H1 (cell line): ENCODE results near the gene TFCP2. TPM values are rescaled to one million over a fixed set of nuclear protein-coding genes. Genes with fewer than 3 reads are reported as not detected.

Source experiments
- CTCF ChIA-PET: fragments of 300-600 bp; sonication (Branson Sonifier 250); formaldehyde crosslinking; loops from one replicate; lab custom pipeline; 2021; ENCODE audit not compliant: partially characterized antibody; lab: Charles Lee
- POLR2A ChIA-PET: fragments of 300-600 bp; sonication (Branson Sonifier 250); formaldehyde crosslinking; loops from one replicate; lab custom pipeline; 2021; ENCODE audit warnings: inconsistent platforms; ENCODE audit not compliant: partially characterized antibody; lab: Charles Lee
- DNase-seq, 2 experiments: peaks; one replicate each; pipeline versions ENCODE4 v3.0.0 to v3.0.0-alpha.2; 2010 to 2022; ENCODE audit warnings: low spot score in 2 of 2, low read depth in 1 of 2, mixed read lengths in 1 of 2
- FAIRE-seq: peaks from 2 replicates; lab custom pipeline; 2011; peaks lifted over from hg19 to GRCh38; lab: Jason Lieb, UNC
- H2AFZ ChIP-seq: 2 replicates; pipeline ENCODE4 v1.8.1; 2012; ENCODE audit warnings: low read length, inconsistent platforms
- H2AK5ac ChIP-seq: 2 replicates; pipeline ENCODE4 v1.6.1; 2013; ENCODE audit warnings: low read depth, low read length
- H2BK120ac ChIP-seq: replicated peaks from 2 replicates; pipeline ENCODE3; 2013; ENCODE audit warnings: low read depth, low read length, inconsistent platforms
- H2BK12ac ChIP-seq: 2 replicates; pipeline ENCODE4 v1.6.1; 2013; ENCODE audit warnings: low read depth, low read length
- H2BK15ac ChIP-seq: 2 replicates; pipeline ENCODE4 v1.6.1; 2013; ENCODE audit warnings: low read length
- H2BK20ac ChIP-seq: 2 replicates; pipeline ENCODE4 v1.6.1; 2013; ENCODE audit warnings: low read length
- H2BK5ac ChIP-seq: 2 replicates; pipeline ENCODE4 v1.6.1; 2013; ENCODE audit warnings: low read depth, low read length
- H3K14ac ChIP-seq: 2 replicates; pipeline ENCODE4 v1.6.1; 2013; ENCODE audit warnings: inconsistent platforms; ENCODE audit not compliant: insufficient read length
- H3K18ac ChIP-seq: 2 replicates; pipeline ENCODE4 v1.6.1; 2013; ENCODE audit warnings: low read length; ENCODE audit errors: extremely low read depth
- H3K23ac ChIP-seq: 2 replicates; pipeline ENCODE4 v1.6.1; 2013; ENCODE audit warnings: inconsistent platforms; ENCODE audit not compliant: insufficient read length
- H3K23me2 ChIP-seq: 2 replicates; pipeline ENCODE4 v1.6.1; 2013; ENCODE audit warnings: low read depth, low read length
- H3K27ac ChIP-seq: 2 replicates; pipeline ENCODE4 v1.6.1; 2011; ENCODE audit warnings: low read depth, low read length, inconsistent platforms
- H3K27me3 ChIP-seq, 4 experiments: replicated peaks in 1 of 4; 1 replicate in 1 of 4; 2 replicates in 3 of 4; pipeline versions ENCODE4 v1.6.1 to v1.8.1; 2011 to 2013; ENCODE audit warnings: low read length in 3 of 4, mild to moderate bottlenecking in 3 of 4, inconsistent platforms in 2 of 4, mixed read lengths in 2 of 4, moderate library complexity in 1 of 4; ENCODE audit not compliant: control insufficient read depth in 3 of 4, insufficient read depth in 3 of 4; ENCODE audit errors: extremely low read depth in 1 of 4
- H3K36me3 ChIP-seq, 4 experiments: 2 replicates each; pipeline versions ENCODE4 v1.6.1 to v1.8.1; 2011 to 2013; ENCODE audit warnings: mild to moderate bottlenecking in 4 of 4, low read length in 3 of 4, moderate library complexity in 2 of 4, control low read depth in 1 of 4, inconsistent platforms in 1 of 4; ENCODE audit not compliant: insufficient read depth in 4 of 4, control insufficient read depth in 2 of 4
- H3K4ac ChIP-seq: replicated peaks from 2 replicates; pipeline ENCODE3; 2013; ENCODE audit warnings: low read length, low read depth, mixed read lengths, inconsistent platforms; ENCODE audit not compliant: insufficient read length
- H3K4me1 ChIP-seq, 4 experiments: replicated peaks in 1 of 4; 1 replicate in 1 of 4; 2 replicates in 3 of 4; pipeline versions ENCODE4 v1.6.1 to v1.8.1; 2011 to 2013; ENCODE audit warnings: low read length in 3 of 4, inconsistent platforms in 2 of 4, mixed read lengths in 1 of 4; ENCODE audit not compliant: insufficient read depth in 4 of 4, control insufficient read depth in 3 of 4
- H3K4me2 ChIP-seq, 2 experiments: 2 replicates each; pipeline versions ENCODE4 v1.6.1 to v1.8.1; 2011 to 2013; ENCODE audit warnings: low read depth in 2 of 2, low read length in 2 of 2, control low read depth in 1 of 2, inconsistent platforms in 1 of 2, mild to moderate bottlenecking in 1 of 2; ENCODE audit not compliant: insufficient read depth in 1 of 2
- H3K4me3 ChIP-seq, 4 experiments: fragments of 200-600, 300-600 bp in 1 of 4; sonication (generic), shearing (Covaris generic), sonication (Bioruptor Twin) in 1 of 4; 2 replicates each; pipeline versions ENCODE4 v1.5.1 to v1.8.1; 2011 to 2016; ENCODE audit warnings: low read length in 4 of 4, low read depth in 3 of 4, control low read depth in 2 of 4, inconsistent platforms in 2 of 4, mild to moderate bottlenecking in 2 of 4, mixed read lengths in 1 of 4, moderate library complexity in 1 of 4; ENCODE audit not compliant: insufficient read depth in 2 of 4; ENCODE audit errors: extremely low read depth in 1 of 4
- H3K56ac ChIP-seq: replicated peaks from 2 replicates; pipeline ENCODE3; 2013; ENCODE audit warnings: low read depth, mild to moderate bottlenecking, mixed read lengths, low read length, inconsistent platforms; ENCODE audit not compliant: insufficient read length
- H3K79me1 ChIP-seq: 2 replicates; pipeline ENCODE4 v1.6.1; 2013; ENCODE audit warnings: low read depth, low read length, control low read depth
- H3K79me2 ChIP-seq, 2 experiments: 2 replicates each; pipeline versions ENCODE4 v1.6.1 to v1.8.1; 2012 to 2013; ENCODE audit warnings: low read length in 2 of 2, mild to moderate bottlenecking in 2 of 2, inconsistent platforms in 1 of 2; ENCODE audit not compliant: insufficient read depth in 2 of 2, control insufficient read depth in 1 of 2
- H3K9ac ChIP-seq, 4 experiments: replicated peaks in 1 of 4; 1 replicate in 1 of 4; 2 replicates in 3 of 4; pipeline versions ENCODE4 v1.6.1 to v1.8.1; 2011 to 2013; ENCODE audit warnings: low read depth in 3 of 4, low read length in 3 of 4, control low read depth in 2 of 4, mild to moderate bottlenecking in 2 of 4, moderate library complexity in 2 of 4, inconsistent platforms in 1 of 4; ENCODE audit errors: extremely low read depth in 1 of 4
- H3K9me3 ChIP-seq, 2 experiments: 2 replicates each; pipeline versions ENCODE4 v1.6.1 to v1.8.1; 2012 to 2013; ENCODE audit warnings: mild to moderate bottlenecking in 2 of 2, moderate library complexity in 2 of 2, control low read depth in 1 of 2, inconsistent platforms in 1 of 2, low read depth in 1 of 2, low read length in 1 of 2, mixed read lengths in 1 of 2; ENCODE audit not compliant: insufficient read depth in 2 of 2
- H4K20me1 ChIP-seq, 2 experiments: replicated peaks in 1 of 2; 2 replicates each; pipeline versions ENCODE3 to v1.8.1; 2011 to 2013; ENCODE audit warnings: inconsistent platforms in 2 of 2, low read length in 2 of 2, mild to moderate bottlenecking in 1 of 2; ENCODE audit not compliant: insufficient read depth in 2 of 2, control insufficient read depth in 1 of 2
- H4K5ac ChIP-seq: 2 replicates; pipeline ENCODE4 v1.6.1; 2013; ENCODE audit warnings: low read length, low read depth, mixed read lengths, inconsistent platforms; ENCODE audit not compliant: insufficient read length
- H4K8ac ChIP-seq: 2 replicates; pipeline ENCODE4 v1.8.0; 2013; ENCODE audit warnings: mild to moderate bottlenecking, moderate library complexity, low read length, inconsistent platforms; ENCODE audit not compliant: insufficient read depth; ENCODE audit errors: extremely low read depth
- H4K91ac ChIP-seq: replicated peaks from 2 replicates; pipeline ENCODE3; 2013; ENCODE audit warnings: low read length, mixed read lengths, inconsistent platforms; ENCODE audit not compliant: insufficient read length
- GTF2F1 ChIP-seq: IDR thresholded peaks from 2 replicates; pipeline ENCODE4 v1.6.1; 2012; ENCODE audit warnings: low read depth, low read length, improper control_type of control experiment, borderline replicate concordance
- JUN ChIP-seq: IDR thresholded peaks from 2 replicates; pipeline ENCODE4 v1.6.1; 2011; ENCODE audit warnings: low read depth, mild to moderate bottlenecking, improper control_type of control experiment, low read length
- JUND ChIP-seq: IDR thresholded peaks from 2 replicates; pipeline ENCODE4 v1.6.1; 2011; ENCODE audit warnings: mild to moderate bottlenecking, improper control_type of control experiment, low read length
- TAF1 ChIP-seq: IDR thresholded peaks from 2 replicates; pipeline ENCODE4 v1.6.1; 2011; ENCODE audit warnings: mild to moderate bottlenecking, low read depth, low read length
- WGBS, 2 experiments: shearing (Covaris generic) in 1 of 2; methylation state at CpG; one replicate each; pipeline versions ENCODE4 v1.1.6 to v1.1.7; 2013 to 2015; ENCODE audit warnings: low lambda C conversion rate in 2 of 2, mixed read lengths in 2 of 2, inconsistent platforms in 1 of 2, low coverage in 1 of 2, missing lambda C conversion rate in 1 of 2; ENCODE audit not compliant: insufficient replicate concordance in 2 of 2, insufficient coverage in 1 of 2, insufficient read length in 1 of 2; ENCODE audit errors: extremely low coverage in 1 of 2, missing lambda C conversion rate in 1 of 2; 5-methylcytosine and 5-hydroxymethylcytosine counted together
- polyA plus RNA-seq, 7 experiments: library from polyadenylated mRNA; depleted of rRNA in 3 of 7; stranded (reverse) in 5 of 7; unstranded in 2 of 7; fragments of >200 nt in 5 of 7; fragments of 200-250 nt in 2 of 7; gene quantifications; 1 replicate in 5 of 7; 2 replicates in 1 of 7; 4 replicates in 1 of 7; pipeline versions ENCODE4 v1.2.1 to v1.2.3, GENCODE V29; 2011 to 2013; ENCODE audit warnings: missing spikeins in 2 of 7, mixed read lengths in 2 of 7
- total RNA-seq: library from RNA; stranded (reverse); fragmentation: NEBNext Ultra II Directional; extraction: Animal tissue kit (Norgen Biotek cat#: 25700); gene quantifications from 2 replicates; pipeline ENCODE4 v1.2.1, GENCODE V29; 2021

The TFCP2 gene
- total and polyA plus RNA-seq, 2 of the 8 experiments (the other 6 are each of a cell fraction or from before 2014, with no cell fraction given) = 19.8 to 49.2 TPM

DNA sequence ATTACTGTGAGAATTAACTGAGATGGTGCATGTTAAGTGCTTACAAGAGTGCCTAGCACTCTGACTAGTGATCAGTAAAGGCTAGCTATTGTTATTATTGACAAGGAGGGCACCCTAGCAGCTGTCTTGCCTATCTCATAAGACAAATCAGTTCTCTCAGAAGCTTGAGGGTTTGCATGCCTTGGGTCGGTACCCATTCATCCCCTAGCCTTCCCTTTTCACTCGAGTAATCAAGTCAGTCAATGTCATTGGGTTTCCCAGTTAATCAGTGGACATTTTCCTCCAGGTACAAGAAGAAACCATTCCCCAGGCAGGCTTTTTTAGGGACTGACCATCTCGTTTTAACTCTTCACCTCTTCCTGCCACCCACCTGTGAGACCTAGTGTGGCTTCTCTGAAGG, 10.4 kb upstream of the TFCP2 start:
- no peak overlapping the region for H4K91ac ChIP-seq
- H3K56ac ChIP-seq = no peak overlapping the region
- CTCF ChIA-PET = interaction anchor here (0.9 kb wide), 1 partner anchor 12 kb away, joined by 3 read pairs; no protein-coding TSS in a partner anchor
- no peak overlapping the region for H2AFZ ChIP-seq
- FAIRE-seq (no peak), DNase-seq (no peak)
- no peaks in the 10 kb centered on the region for H3K79me2 ChIP-seq
- H2BK120ac ChIP-seq = no peak overlapping the region
- no peak overlapping the region for H2BK12ac ChIP-seq
- H2BK15ac ChIP-seq = no peak overlapping the region
- H3K9ac ChIP-seq = no peak overlapping the region
- no peak overlapping the region for H3K18ac ChIP-seq
- no peaks in the 10 kb centered on the region for H3K9me3 ChIP-seq
- no peak overlapping the region for H3K4me2 ChIP-seq
- no peak overlapping the region for H3K4me3 ChIP-seq
- no peak overlapping the region for H3K27ac ChIP-seq
- no peak overlapping the region for H3K14ac ChIP-seq
- H4K5ac ChIP-seq = no peak overlapping the region
- POLR2A ChIA-PET = interaction anchor here (1.4 to 1.6 kb wide), 2 partner anchors 11 to 100 kb away, joined by 3 to 8 read pairs; partner anchors contain the start of genes CSRNP2 and TFCP2
- H3K4ac ChIP-seq = no peak overlapping the region
- 82% methylated on average over 3 of the region's 3 CpGs; no CpG with 5 or more reads in 1 of the 2 experiments for WGBS, 2 experiments
- no peak for TF ChIP-seq GTF2F1
- no peak for TF ChIP-seq TAF1
- no peak for TF ChIP-seq JUN
- TF ChIP-seq JUND = no peak
- no peaks in the 10 kb centered on the region for H3K79me1 ChIP-seq
- no peaks in the 10 kb centered on the region for H3K36me3 ChIP-seq
- no peak overlapping the region for H4K8ac ChIP-seq
- no peaks in the 10 kb centered on the region for H3K23me2 ChIP-seq
- no peak overlapping the region for H3K23ac ChIP-seq
- no peaks in the 10 kb centered on the region for H3K27me3 ChIP-seq
- no peak overlapping the region for H2AK5ac ChIP-seq
- no peaks in the 10 kb centered on the region for H4K20me1 ChIP-seq
- H2BK5ac ChIP-seq = no peak overlapping the region
- H3K4me1 ChIP-seq = no peaks in the 10 kb centered on the region
- no peak overlapping the region for H2BK20ac ChIP-seq
